DOHH2 (cell line): Measurements from ENCODE around the gene NFIB.

ENCODE experiments used
- CTCF ChIP-seq: fragments of 200-600 bp; sonication (generic); IDR thresholded peaks from one replicate; pipeline ENCODE4 v1.5.1; 2014; ENCODE audit warnings: antibody characterized with exemption, mild to moderate bottlenecking, low read depth, low read length; ENCODE audit not compliant: poor library complexity, severe bottlenecking
- EZH2phosphoT487 ChIP-seq: fragments of 200-600 bp; sonication (generic); IDR thresholded peaks from 2 replicates; pipeline ENCODE4 v1.6.1; 2017; ENCODE audit warnings: borderline replicate concordance, mild to moderate bottlenecking, antibody characterized with exemption, low read length, moderate library complexity, mixed read lengths

- TF ChIP-seq CTCF (no peak), EZH2phosphoT487 (no peak)
These were observed 43.4 kb downstream of the NFIB start for GRCh38 chr9:14270358-14271092.
